Common myeloid progenitor, CD34-positive (primary cell): ENCODE data around the gene PCSK6.
"Not testable (repeated sequence)": the region's sequence is repeated elsewhere in the genome, so short reads cannot be mapped to it uniquely, and the experiment has no call there.

Source experiments
- CTCF ChIA-PET: fragments of 350-600 bp; sonication (Branson Sonifier 250); formaldehyde crosslinking; loops from one replicate; lab custom pipeline; 2021; ENCODE audit warnings: antibody characterized with exemption; lab: Charles Lee
- POLR2A ChIA-PET: fragments of 350-600 bp; sonication (Branson Sonifier 250); formaldehyde crosslinking; loops from one replicate; lab custom pipeline; 2021; ENCODE audit warnings: antibody characterized with exemption; lab: Charles Lee
- DNase-seq, 3 donors: peaks; one replicate each; pipeline versions ENCODE4 v3.0.0 to v3.0.0-alpha.2; 2013
- H3K27ac ChIP-seq, 2 experiments: 1 replicate in 1 of 2; 2 replicates in 1 of 2; pipeline ENCODE4 v1.7.0; 2013; ENCODE audit warnings: inconsistent platforms in 2 of 2, low read length in 2 of 2, mild to moderate bottlenecking in 2 of 2, low read depth in 1 of 2, moderate library complexity in 1 of 2; ENCODE audit not compliant: severe bottlenecking in 2 of 2, insufficient read depth in 1 of 2, poor library complexity in 1 of 2
- H3K27me3 ChIP-seq, 5 experiments: replicated peaks in 2 of 5; 1 replicate in 3 of 5; 2 replicates in 2 of 5; pipeline versions ENCODE4 v1.6.1 to v1.7.0; 2013; ENCODE audit warnings: low read length in 4 of 5, mild to moderate bottlenecking in 2 of 5, moderate library complexity in 2 of 5, inconsistent platforms in 1 of 5; ENCODE audit not compliant: insufficient read depth in 5 of 5, control insufficient read depth in 4 of 5
- H3K36me3 ChIP-seq, 4 experiments: 1 replicate in 2 of 4; 2 replicates in 2 of 4; pipeline versions ENCODE4 v1.6.1 to v1.7.0; 2013; ENCODE audit warnings: low read length in 3 of 4, control low read depth in 1 of 4, mild to moderate bottlenecking in 1 of 4; ENCODE audit not compliant: control insufficient read depth in 4 of 4, insufficient read depth in 4 of 4
- H3K4me1 ChIP-seq, 4 experiments: 1 replicate in 3 of 4; 2 replicates in 1 of 4; pipeline versions ENCODE4 v1.6.1 to v1.7.1; 2013; ENCODE audit warnings: low read length in 3 of 4, mild to moderate bottlenecking in 3 of 4, control low read depth in 1 of 4, inconsistent platforms in 1 of 4, moderate library complexity in 1 of 4; ENCODE audit not compliant: control insufficient read depth in 4 of 4, insufficient read depth in 4 of 4; ENCODE audit errors: control extremely low read depth in 1 of 4
- H3K4me3 ChIP-seq, 7 experiments: 1 replicate in 4 of 7; 2 replicates in 3 of 7; pipeline versions ENCODE4 v1.5.1 to v1.7.0; 2013; ENCODE audit warnings: mild to moderate bottlenecking in 7 of 7, low read length in 6 of 7, moderate library complexity in 6 of 7, inconsistent platforms in 2 of 7, low read depth in 2 of 7, control low read depth in 1 of 7; ENCODE audit not compliant: insufficient read depth in 4 of 7, control insufficient read depth in 1 of 7; ENCODE audit errors: extremely low read depth in 1 of 7
- H3K9me3 ChIP-seq, 5 experiments: 1 replicate in 4 of 5; 2 replicates in 1 of 5; pipeline versions ENCODE4 v1.6.1 to v1.7.1; 2013; ENCODE audit warnings: low read length in 4 of 5, mild to moderate bottlenecking in 2 of 5, inconsistent platforms in 1 of 5, low read depth in 1 of 5, moderate library complexity in 1 of 5; ENCODE audit not compliant: control insufficient read depth in 4 of 5, insufficient read depth in 2 of 5; ENCODE audit errors: control extremely low read depth in 1 of 5
- WGBS: methylation state at CpG from one replicate; pipeline ENCODE4 v1.1.5; 2013; ENCODE audit not compliant: insufficient coverage; 5-methylcytosine and 5-hydroxymethylcytosine counted together

Gene PCSK6

GRCh38 chr15:101469520-101470288 lies 19.8 kb downstream of the PCSK6 start:
- Histone ChIP-seq H3K9me3 (peaks cover 0 to 6% (median 2%) of the 10 kb centered on the region in 5 experiments), H3K4me1 (no peaks in the 10 kb centered on the region), H3K27ac (no peak overlapping the region), H3K27me3 (peaks cover 0 to 64% (median 11%) of the 10 kb centered on the region in 5 experiments), H3K4me3 (no peak overlapping the region), H3K36me3 (no peaks in the 10 kb centered on the region)
- POLR2A ChIA-PET, result no interaction called here
- WGBS, result 73% methylated on average over 20 of the region's 21 CpGs
- CTCF ChIA-PET, result interaction anchor here (1.2 to 1.9 kb wide), 2 partner anchors 13 to 32 kb away, joined by 3 to 4 read pairs; no protein-coding TSS in a partner anchor
- no peak for DNase-seq

DNA sequence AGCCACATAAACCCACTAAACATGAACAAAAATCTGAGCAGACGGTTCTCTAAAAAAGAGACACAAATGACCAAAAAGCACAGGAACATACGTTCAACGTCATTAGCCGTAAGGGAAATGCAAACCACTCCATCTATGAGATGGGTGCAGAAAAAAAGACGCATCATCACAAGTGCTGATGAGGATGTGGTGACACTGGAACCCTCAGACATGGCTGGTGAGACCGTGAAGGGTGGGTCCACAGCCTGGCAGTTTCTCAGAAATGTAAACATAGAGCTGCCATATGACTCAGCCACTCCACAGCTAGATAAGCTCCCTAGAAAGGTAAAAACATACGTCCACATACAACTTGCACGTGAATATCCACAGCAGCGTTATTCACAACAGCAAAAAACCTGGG lies 23.3 kb downstream of the PCSK6 start:
- no peak overlapping the region for H3K27ac ChIP-seq
- POLR2A ChIA-PET, result no interaction called here
- no peaks in the 10 kb centered on the region for H3K36me3 ChIP-seq
- peaks cover 0 to 65% (median 9%) of the 10 kb centered on the region in 5 experiments for H3K27me3 ChIP-seq
- peaks cover 0 to 3% (median 0%) of the 10 kb centered on the region in 4 experiments for H3K4me1 ChIP-seq
- no peak for DNase-seq
- CTCF ChIA-PET, result interaction anchor here (1.1 kb wide), 1 partner anchor 26 kb away, joined by 3 read pairs; no protein-coding TSS in a partner anchor
- 95% methylated on average over 5 of the region's 9 CpGs for WGBS
- no peak overlapping the region for H3K4me3 ChIP-seq
- H3K9me3 ChIP-seq, result peaks cover 0 to 6% (median 2%) of the 10 kb centered on the region in 5 experiments

DNA sequence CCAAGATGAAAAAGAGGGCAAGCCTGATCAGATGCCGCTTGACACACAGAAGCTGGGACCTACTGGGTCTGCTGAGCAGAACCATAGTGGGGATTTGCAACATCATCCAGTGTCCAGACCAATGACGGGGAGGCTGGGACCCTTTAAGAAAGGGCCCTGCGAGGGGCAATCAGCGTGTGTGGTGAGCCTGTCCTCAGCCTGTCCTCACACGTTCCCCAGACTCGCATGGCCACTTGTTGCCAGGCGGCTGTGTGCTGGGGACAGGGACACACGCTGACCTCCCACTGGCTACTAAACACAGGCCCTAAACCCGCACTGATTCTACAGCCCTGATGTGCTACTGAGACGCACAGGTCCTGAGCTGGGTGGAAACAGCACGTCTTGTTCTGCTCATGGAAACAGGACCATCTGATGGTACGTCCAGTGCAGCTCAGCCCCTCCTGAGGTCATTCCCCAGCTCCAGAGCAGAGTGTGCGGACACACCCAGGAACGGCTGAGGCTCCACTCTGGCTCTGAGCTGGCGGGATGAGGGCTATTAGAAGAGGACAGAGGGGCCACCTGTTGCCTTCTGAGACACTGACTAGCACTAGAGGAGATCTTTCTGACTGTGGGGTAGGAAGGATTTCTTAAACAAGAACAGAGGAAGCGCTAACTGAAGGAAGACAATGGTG lies 24.4 kb downstream of the PCSK6 start:
- WGBS, result 94% methylated on average over 16 of the region's 16 CpGs
- Histone ChIP-seq H3K4me3 (no peak overlapping the region), H3K27ac (no peak overlapping the region), H3K4me1 (peaks cover 0 to 13% (median 0%) of the 10 kb centered on the region in 4 experiments), H3K9me3 (peaks cover 0 to 6% (median 2%) of the 10 kb centered on the region in 5 experiments), H3K27me3 (peaks cover 0 to 58% (median 9%) of the 10 kb centered on the region in 5 experiments), H3K36me3 (no peaks in the 10 kb centered on the region)
- POLR2A ChIA-PET, result no interaction called here
- DNase-seq, result no peak
- CTCF ChIA-PET, result no interaction called here

- no peak overlapping the region for H3K27ac ChIP-seq
- H3K4me3 ChIP-seq, result no peak overlapping the region
- peaks cover 0 to 52% (median 9%) of the 10 kb centered on the region in 5 experiments for H3K27me3 ChIP-seq
- 95% methylated on average over 18 of the region's 20 CpGs for WGBS
- peaks cover 0 to 16% (median 0%) of the 10 kb centered on the region in 4 experiments for H3K4me1 ChIP-seq
- POLR2A ChIA-PET, result no interaction called here
- peaks cover 0 to 6% (median 2%) of the 10 kb centered on the region in 5 experiments for H3K9me3 ChIP-seq
- DNase-seq, result no peak
- H3K36me3 ChIP-seq, result no peaks in the 10 kb centered on the region
- CTCF ChIA-PET, result no interaction called here
These were observed 25.1 kb downstream of the PCSK6 start for GRCh38 chr15:101464256-101464998.

DNA sequence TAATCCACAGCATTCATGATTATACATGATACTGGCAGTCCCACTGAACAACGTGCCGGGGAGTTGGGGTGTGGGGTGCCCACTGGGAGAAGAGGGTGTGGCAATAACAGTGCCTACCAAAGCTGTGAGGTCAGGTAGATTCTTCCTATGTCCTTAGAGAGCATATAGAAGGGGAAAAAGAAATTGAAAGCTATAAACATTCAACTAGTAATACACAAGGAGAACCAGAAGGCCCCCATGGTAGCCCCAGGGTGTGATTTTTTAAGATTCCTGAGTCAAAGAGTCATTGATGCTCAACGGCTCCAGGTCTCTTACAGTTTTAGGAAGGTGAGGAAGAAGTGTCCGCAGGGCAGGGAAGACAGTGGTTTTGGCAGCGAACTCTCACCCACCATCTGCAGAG lies 25.8 kb downstream of the PCSK6 start:
- no CpG with 5 or more reads among the region's 5 CpGs for WGBS
- CTCF ChIA-PET, H3K4me3 ChIP-seq, POLR2A ChIA-PET, H3K27ac ChIP-seq, H3K9me3 ChIP-seq, DNase-seq, H3K36me3 ChIP-seq: not testable (repeated sequence)
- peaks cover 0 to 16% (median 0%) of the 10 kb centered on the region in 4 experiments for H3K4me1 ChIP-seq
- peaks cover 0 to 50% (median 11%) of the 10 kb centered on the region in 5 experiments for H3K27me3 ChIP-seq

DNA sequence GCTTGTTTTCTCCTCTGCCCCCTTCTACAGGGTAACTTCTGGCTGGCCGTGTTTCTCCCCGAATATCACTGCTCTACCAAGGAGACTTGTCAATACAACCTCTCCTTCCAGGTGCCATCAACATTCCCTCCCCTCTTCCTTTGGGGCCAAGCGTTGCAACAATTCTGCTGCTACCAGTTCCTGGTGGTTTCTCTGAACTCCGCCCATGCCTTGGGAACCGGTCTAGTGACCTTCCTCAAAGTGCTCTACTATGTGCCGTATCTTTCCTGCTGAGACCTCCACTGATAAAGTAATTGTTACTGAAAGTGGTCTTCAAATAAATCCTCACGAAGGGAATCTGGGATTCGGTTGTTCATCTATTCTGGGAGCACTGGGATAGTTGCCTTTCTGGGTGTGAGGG lies 26.2 kb downstream of the PCSK6 start:
- ChIA-PET CTCF (no interaction called here), POLR2A (no interaction called here)
- Histone ChIP-seq H3K4me1 (peaks cover 0 to 16% (median 0%) of the 10 kb centered on the region in 4 experiments), H3K9me3 (peaks cover 0 to 6% (median 2%) of the 10 kb centered on the region in 5 experiments), H3K27ac (no peak overlapping the region), H3K4me3 (no peak overlapping the region), H3K36me3 (no peaks in the 10 kb centered on the region), H3K27me3 (peaks cover 0 to 47% (median 7%) of the 10 kb centered on the region in 5 experiments)
- WGBS, result 92% methylated on average over 6 of the region's 8 CpGs
- DNase-seq, result no peak
